Stomach (tissue), 4 donors: ENCODE data around the gene NUP62.

Experiments
- CTCF ChIP-seq, 7 experiments: fragments of 450-650 bp in 4 of 7; fragments of 200-600 bp in 3 of 7; sonication (generic) in 3 of 7; IDR thresholded peaks; one replicate each; pipeline ENCODE4 v1.5.1; 2016 to 2019; ENCODE audit warnings: antibody characterized with exemption in 7 of 7, control low read depth in 2 of 7, mild to moderate bottlenecking in 1 of 7
- POLR2A ChIP-seq, 4 donors: fragments of 450-650 bp; IDR thresholded peaks; one replicate each; pipeline ENCODE4 v1.6.1; 2016; ENCODE audit warnings: antibody characterized with exemption in 4 of 4, control low read depth in 2 of 4, mild to moderate bottlenecking in 1 of 4, moderate library complexity in 1 of 4

- no peak for TF ChIP-seq CTCF (IDR thresholded peaks at IDR 0.05)
- TF ChIP-seq POLR2A (IDR thresholded peaks at IDR 0.05) = no peak
These were observed 33.6 kb downstream of the NUP62 start for GRCh38 chr19:49895566-49896297.
